ENCODE data around the gene SGF29. TPM values are rescaled to one million over a fixed set of nuclear protein-coding genes. Genes with fewer than 3 reads are reported as not detected.
"Not testable (repeated sequence)": the region's sequence is repeated elsewhere in the genome, so short reads cannot be mapped to it uniquely, and the experiment has no call there.

The SGF29 gene
- polyA plus RNA-seq, 3 donors, result 14.0 to 24.3 (median 18.8) TPM

GRCh38 chr16:28617874-28618273, 64.2 kb downstream of the SGF29 start:
- Histone ChIP-seq H3K36me3 (replicated peaks in 1 of 2; ENCODE audit: control insufficient read depth in 1 of 2, insufficient read depth in 2 of 2, low read length in 2 of 2) (peaks cover 0 to 6% of the 10 kb centered on the region in 2 donors), H3K9ac (ENCODE audit: insufficient read depth, low read length, poor library complexity, severe bottlenecking) (no peak overlapping the region), H4K20me1 (ENCODE audit: insufficient read depth, low read length) (no peaks in the 10 kb centered on the region), H3K4me1 (ENCODE audit: control insufficient read depth in 1 of 2, insufficient read depth in 2 of 2, low read length in 2 of 2) (peaks cover 50% of the 10 kb centered on the region in 2 donors), H3K4me3 (replicated peaks in 1 of 3; ENCODE audit: low read depth in 2 of 3, low read length in 3 of 3) (peak overlapping the region in 1 of 3 experiments; percentile 56), H3K27ac (ENCODE audit: low read depth in 1 of 2, low read length in 2 of 2) (peak overlapping the region; percentile 61 to 67), H3K4me2 (replicated peaks; ENCODE audit: extremely low read depth, low read length, poor library complexity, severe bottlenecking) (peak overlapping the region; percentile 57), H3K79me2 (ENCODE audit: insufficient read depth, low read length) (peaks cover 26% of the 10 kb centered on the region), H3K9me3 (replicated peaks in 1 of 2; ENCODE audit: control insufficient read depth in 1 of 2, insufficient read depth in 1 of 2, low read length in 2 of 2) (no peaks in the 10 kb centered on the region), H2AFZ (ENCODE audit: insufficient read depth, low read depth, low read length, poor library complexity, severe bottlenecking) (peak overlapping the region; percentile 46), H3K27me3 (ENCODE audit: control insufficient read depth in 2 of 2, insufficient read depth in 2 of 2, low read length in 2 of 2) (no peaks in the 10 kb centered on the region)
- H3K9me3 Mint-ChIP-seq, result no peaks in the 10 kb centered on the region
- peaks cover 55% of the 10 kb centered on the region for H3K4me1 Mint-ChIP-seq
- no peak for TF ChIP-seq CTCF (IDR thresholded peaks at IDR 0.05)
- whole genome bisulfite sequencing (ENCODE audit: insufficient coverage), result 20% methylated on average over 1 of the region's 4 CpGs
- peak overlapping the region; percentile 9 to 81 for H3K4me3 Mint-ChIP-seq
- peak in 2 of 3 donors; percentile 44 to 49 for DNase-seq
- intact Hi-C loops (cut with micrococcal nuclease), result no loop called here
- H3K27ac Mint-ChIP-seq, result peak overlapping the region; percentile 42 to 91 (median 85)
- H3K36me3 Mint-ChIP-seq, result peaks cover 10 to 23% of the 10 kb centered on the region in 2 donors
- no peaks in the 10 kb centered on the region for H3K27me3 Mint-ChIP-seq (ENCODE audit: low read depth in 3 of 3)

- H3K27me3 Mint-ChIP-seq (ENCODE audit: low read depth in 3 of 3); H3K9me3 ChIP-seq (replicated peaks in 1 of 2; ENCODE audit: control insufficient read depth in 1 of 2, insufficient read depth in 1 of 2, low read length in 2 of 2); H3K9ac ChIP-seq (ENCODE audit: insufficient read depth, low read length, poor library complexity, severe bottlenecking); H3K4me2 ChIP-seq (replicated peaks; ENCODE audit: extremely low read depth, low read length, poor library complexity, severe bottlenecking); DNase-seq; H3K9me3 Mint-ChIP-seq; intact Hi-C loops (cut with micrococcal nuclease); H3K27ac Mint-ChIP-seq; H3K4me3 ChIP-seq (replicated peaks in 1 of 3; ENCODE audit: low read depth in 2 of 3, low read length in 3 of 3); H3K4me3 Mint-ChIP-seq; H4K20me1 ChIP-seq (ENCODE audit: insufficient read depth, low read length); H3K27me3 ChIP-seq (ENCODE audit: control insufficient read depth in 2 of 2, insufficient read depth in 2 of 2, low read length in 2 of 2); H2AFZ ChIP-seq (ENCODE audit: insufficient read depth, low read depth, low read length, poor library complexity, severe bottlenecking); H3K36me3 ChIP-seq (replicated peaks in 1 of 2; ENCODE audit: control insufficient read depth in 1 of 2, insufficient read depth in 2 of 2, low read length in 2 of 2); H3K27ac ChIP-seq (ENCODE audit: low read depth in 1 of 2, low read length in 2 of 2): not testable (repeated sequence)
- peaks cover 50 to 51% of the 10 kb centered on the region in 2 donors for H3K4me1 ChIP-seq (ENCODE audit: control insufficient read depth in 1 of 2, insufficient read depth in 2 of 2, low read length in 2 of 2)
- Mint-ChIP-seq H3K4me1 (peaks cover 60% of the 10 kb centered on the region), H3K36me3 (peaks cover 10 to 23% of the 10 kb centered on the region in 2 donors)
- WGBS (ENCODE audit: insufficient coverage), result no CpG with 5 or more reads among the region's 1 CpG
- H3K79me2 ChIP-seq (ENCODE audit: insufficient read depth, low read length), result peaks cover 28% of the 10 kb centered on the region
Observed at GRCh38 chr16:28620316-28620715, 66.6 kb downstream of the SGF29 start.

All from CD14-positive monocyte (primary cell).